WTC11 (cell line): Measurements from ENCODE around the gene ZNF628. TPM values are rescaled to one million over a fixed set of nuclear protein-coding genes. Genes with fewer than 3 reads are reported as not detected.

Experiments used
- ATAC-seq: fragments of 200-7000 bp; cut with Tn5 transposase; 2 replicates; pipeline ENCODE4 v1.10.0; 2021; ENCODE audit warnings: mild to moderate bottlenecking, moderate library complexity
- CTCF ChIA-PET: fragments of 300-600 bp; sonication (Branson Sonifier 250); formaldehyde crosslinking; loops from one replicate; lab custom pipeline; 2021; ENCODE audit warnings: antibody characterized with exemption; lab: Charles Lee
- POLR2A ChIA-PET: fragments of 350-600 bp; sonication (Branson Sonifier 250); formaldehyde crosslinking; loops from one replicate; lab custom pipeline; 2021; ENCODE audit warnings: antibody characterized with exemption; lab: Charles Lee
- DNase-seq: peaks from one replicate; pipeline ENCODE4 v3.0.0; 2021; ENCODE audit warnings: low spot score
- H3K27ac Mint-ChIP-seq: 2 replicates; pipeline ENCODE4 v1.8.0; 2021; ENCODE audit warnings: mixed read lengths
- H3K27me3 Mint-ChIP-seq: 2 replicates; pipeline ENCODE4 v1.8.0; 2021; ENCODE audit warnings: low read depth, mild to moderate bottlenecking, moderate library complexity, mixed read lengths
- H3K36me3 Mint-ChIP-seq: 2 replicates; pipeline ENCODE4 v1.8.0; 2021; ENCODE audit warnings: mixed read lengths
- H3K4me1 Mint-ChIP-seq: 2 replicates; pipeline ENCODE4 v1.8.0; 2022; ENCODE audit warnings: mixed read lengths
- H3K4me3 Mint-ChIP-seq: 2 replicates; pipeline ENCODE4 v1.8.0; 2021; ENCODE audit warnings: mild to moderate bottlenecking, moderate library complexity, mixed read lengths
- H3K9me3 Mint-ChIP-seq: 2 replicates; pipeline ENCODE4 v1.8.0; 2021; ENCODE audit warnings: mixed read lengths
- ATF3 ChIP-seq: sonication (generic); formaldehyde crosslinking; conservative IDR thresholded peaks from 2 replicates; pipeline ENCODE4 v1.8.1; 2022; ENCODE audit warnings: mild to moderate bottlenecking, missing genetic modification reagents
- CREB1 ChIP-seq: sonication (generic); formaldehyde crosslinking; IDR thresholded peaks from 2 replicates; pipeline ENCODE4 v1.8.0; 2023; ENCODE audit warnings: mild to moderate bottlenecking, missing genetic modification reagents
- EMX1 ChIP-seq: fragments of 250-450 bp; sonication (Bioruptor Pico); IDR thresholded peaks from 2 replicates; pipeline ENCODE4 v1.8.0; 2021; ENCODE audit warnings: mild to moderate bottlenecking
- FOXK1 ChIP-seq: sonication (generic); formaldehyde crosslinking; IDR thresholded peaks from 2 replicates; pipeline ENCODE4 v1.8.0; 2022; ENCODE audit warnings: mild to moderate bottlenecking, moderate library complexity, missing genetic modification reagents
- FOXP1 ChIP-seq: sonication (generic); formaldehyde crosslinking; IDR thresholded peaks from 2 replicates; pipeline ENCODE4 v1.8.0; 2022; ENCODE audit warnings: missing genetic modification reagents, mild to moderate bottlenecking, moderate library complexity, borderline replicate concordance
- GRHL2 ChIP-seq: fragments of 250-450 bp; sonication (Bioruptor Pico); IDR thresholded peaks from 2 replicates; pipeline ENCODE4 v1.8.0; 2022; ENCODE audit warnings: mild to moderate bottlenecking, moderate library complexity; ENCODE audit not compliant: insufficient replicate concordance, severe bottlenecking
- KAT7 ChIP-seq: sonication (generic); formaldehyde crosslinking; IDR thresholded peaks from 2 replicates; pipeline ENCODE4 v1.8.1; 2023; ENCODE audit warnings: missing genetic modification reagents, mild to moderate bottlenecking, borderline replicate concordance
- NFATC4 ChIP-seq: fragments of 250-450 bp; sonication (Bioruptor Pico); IDR thresholded peaks from 2 replicates; pipeline ENCODE4 v1.9.0; 2021; ENCODE audit warnings: mild to moderate bottlenecking
- NR1H2 ChIP-seq: sonication (generic); formaldehyde crosslinking; IDR thresholded peaks from 2 replicates; pipeline ENCODE4 v1.9.0; 2021; ENCODE audit warnings: mild to moderate bottlenecking, moderate library complexity, missing genetic modification reagents
- PRDM15 ChIP-seq: sonication (generic); formaldehyde crosslinking; IDR thresholded peaks from 2 replicates; pipeline ENCODE4 v1.8.0; 2022; ENCODE audit warnings: missing genetic modification reagents
- RELA ChIP-seq: sonication (generic); formaldehyde crosslinking; IDR thresholded peaks from 2 replicates; pipeline ENCODE4 v1.8.1; 2022; ENCODE audit warnings: missing genetic modification reagents, mild to moderate bottlenecking, borderline replicate concordance
- SMAD3 ChIP-seq: sonication (generic); formaldehyde crosslinking; IDR thresholded peaks from 2 replicates; pipeline ENCODE4 v1.8.0; 2022; ENCODE audit warnings: missing genetic modification reagents, mild to moderate bottlenecking, borderline replicate concordance
- TEAD1 ChIP-seq: sonication (generic); formaldehyde crosslinking; IDR thresholded peaks from 2 replicates; pipeline ENCODE4 v1.8.0; 2022; ENCODE audit warnings: mild to moderate bottlenecking, missing genetic modification reagents
- ZNF121 ChIP-seq: sonication (generic); formaldehyde crosslinking; IDR thresholded peaks from 2 replicates; pipeline ENCODE4 v1.8.0; 2023; ENCODE audit warnings: missing genetic modification reagents
- ZNF317 ChIP-seq: sonication (generic); formaldehyde crosslinking; IDR thresholded peaks from 2 replicates; pipeline ENCODE4 v1.8.1; 2023; ENCODE audit warnings: low read depth, mild to moderate bottlenecking, moderate library complexity, missing genetic modification reagents, borderline replicate concordance
- total RNA-seq: library from RNA; stranded (reverse); gene quantifications from 3 replicates; pipeline ENCODE4 v1.2.3, GENCODE V29; 2021
- TF ChIP-seq, protein P1 (sequence below): sonication (generic); formaldehyde crosslinking; IDR thresholded peaks from 2 replicates; pipeline ENCODE4 v1.8.1; 2023; ENCODE audit warnings: mild to moderate bottlenecking, missing genetic modification reagents, moderate library complexity
- TF ChIP-seq, protein P2 (sequence below): fragments of 250-450 bp; sonication (Bioruptor Pico); IDR thresholded peaks from 2 replicates; pipeline ENCODE4 v1.8.0; 2021; ENCODE audit warnings: mild to moderate bottlenecking
- TF ChIP-seq, protein P3 (sequence below): fragments of 250-450 bp; sonication (Bioruptor Pico); IDR thresholded peaks from 2 replicates; pipeline ENCODE4 v1.9.0; 2021; ENCODE audit warnings: moderate library complexity, mild to moderate bottlenecking, inconsistent platforms, borderline replicate concordance
- TF ChIP-seq, protein P4 (sequence below): sonication (generic); formaldehyde crosslinking; IDR thresholded peaks from 2 replicates; pipeline ENCODE4 v1.8.1; 2022; ENCODE audit warnings: low read depth, missing genetic modification reagents, borderline replicate concordance

Gene ZNF628
- total RNA-seq, 1 experiment from 2014 or later = 23.6 TPM

GRCh38 chr19:55502197-55502952, 26.0 kb downstream of the ZNF628 start:
- Mint-ChIP-seq H3K4me3 (no peak overlapping the region), H3K4me1 (no peaks in the 10 kb centered on the region), H3K27ac (no peak overlapping the region), H3K9me3 (peaks cover 19% of the 10 kb centered on the region), H3K36me3 (peaks cover 7% of the 10 kb centered on the region), H3K27me3 (peaks cover 88% of the 10 kb centered on the region)
- POLR2A ChIA-PET = no interaction called here
- CTCF ChIA-PET = interaction anchor here (1.6 kb wide), 1 partner anchor 35 kb away, joined by 8 read pairs; no protein-coding TSS in a partner anchor
- DNase-seq (no peak), ATAC-seq (no peak)
- TF ChIP-seq, protein P1, sequence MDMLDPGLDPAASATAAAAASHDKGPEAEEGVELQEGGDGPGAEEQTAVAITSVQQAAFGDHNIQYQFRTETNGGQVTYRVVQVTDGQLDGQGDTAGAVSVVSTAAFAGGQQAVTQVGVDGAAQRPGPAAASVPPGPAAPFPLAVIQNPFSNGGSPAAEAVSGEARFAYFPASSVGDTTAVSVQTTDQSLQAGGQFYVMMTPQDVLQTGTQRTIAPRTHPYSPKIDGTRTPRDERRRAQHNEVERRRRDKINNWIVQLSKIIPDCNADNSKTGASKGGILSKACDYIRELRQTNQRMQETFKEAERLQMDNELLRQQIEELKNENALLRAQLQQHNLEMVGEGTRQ (CRISPR knock-in tag) = no peak
- TF ChIP-seq ZNF121 (CRISPR knock-in tag) = peak; percentile 62; the same call in 1 of the 2 replicates

DNA sequence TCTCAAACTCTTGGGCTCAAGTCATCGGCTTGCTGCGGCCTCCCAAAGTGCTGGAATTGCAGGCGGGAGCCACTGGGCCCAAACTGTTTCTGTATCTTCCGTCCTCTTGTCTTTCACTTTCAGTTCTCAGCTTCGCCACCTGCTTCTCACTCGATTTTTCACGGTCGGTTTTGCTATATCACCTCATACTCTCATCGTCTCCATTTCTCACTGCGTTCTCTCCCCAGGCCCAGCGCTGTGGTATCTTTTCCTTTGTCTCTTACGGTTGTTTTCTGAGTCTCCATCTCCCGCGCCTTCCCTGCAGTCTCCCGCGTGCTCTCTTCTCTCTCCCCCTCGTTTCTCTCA, 26.7 kb downstream of the ZNF628 start:
- CTCF ChIA-PET = interaction anchor here (0.7 to 2.9 kb wide), 20 partner anchors 15 to 362 kb away, joined by 3 to 96 read pairs (median 10); partner anchors contain the start of genes DNAAF3, FIZ1, ISOC2 and NAT14
- POLR2A ChIA-PET = no interaction called here
- H3K27me3 Mint-ChIP-seq = peaks cover 88% of the 10 kb centered on the region

DNA sequence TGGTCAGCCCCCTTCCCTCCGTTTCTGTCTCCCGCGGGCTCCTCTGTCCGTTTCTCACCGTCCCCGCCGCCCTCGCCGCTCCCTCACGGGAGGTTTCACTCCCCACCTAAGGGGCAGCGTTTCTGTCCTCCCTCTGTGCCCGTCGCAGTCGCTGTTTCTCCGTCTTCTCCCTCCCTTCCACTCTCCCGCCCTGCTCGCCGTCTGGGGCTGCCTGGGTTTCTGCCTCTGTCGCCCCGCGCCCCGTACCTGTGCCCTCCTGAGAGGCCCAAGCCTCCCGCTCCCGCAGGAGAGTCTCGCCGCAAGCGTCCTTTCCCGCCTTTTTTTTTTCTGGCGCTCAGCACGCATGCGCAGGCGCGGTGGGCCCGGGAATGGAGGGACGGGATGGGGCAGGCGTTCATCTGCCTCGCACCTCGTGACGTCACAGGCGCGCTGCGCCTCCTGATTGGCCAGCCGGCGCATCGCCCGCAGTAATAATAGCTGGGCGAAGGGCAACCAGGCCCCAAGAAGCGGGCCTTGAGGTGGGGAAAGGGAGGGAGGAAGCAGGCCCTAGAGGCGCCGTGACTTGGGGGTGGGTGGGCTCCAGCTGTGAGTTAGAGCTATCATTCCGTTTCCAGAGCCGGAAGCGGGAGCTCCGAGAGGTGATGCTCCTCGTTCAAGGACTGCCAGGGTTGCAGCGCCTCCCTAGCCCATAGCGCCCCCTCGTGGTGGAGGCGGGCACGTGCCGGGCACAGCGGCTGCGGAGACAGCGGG, 27.3 kb downstream of the ZNF628 start:
- Mint-ChIP-seq H3K9me3 (peaks cover 19% of the 10 kb centered on the region), H3K4me1 (no peaks in the 10 kb centered on the region), H3K4me3 (no peak overlapping the region), H3K27me3 (peaks cover 86% of the 10 kb centered on the region), H3K27ac (no peak overlapping the region), H3K36me3 (peaks cover 7% of the 10 kb centered on the region)
- peak; percentile 96 for DNase-seq
- ChIA-PET POLR2A (interaction anchor here (0.5 to 1.3 kb wide), 4 partner anchors 17 to 1082 kb away, joined by 3 to 5 read pairs (median 4); partner anchors contain the start of gene ISOC2), CTCF (interaction anchor here (0.5 to 2.9 kb wide), 63 partner anchors 8 to 1311 kb away, joined by 3 to 96 read pairs (median 5); partner anchors contain the start of genes C19orf85, DNAAF3, FIZ1 and ISOC2)
- peak; percentile 94 for ATAC-seq
- TF ChIP-seq CREB1 (CRISPR knock-in tag) = peak; percentile 99
- TF ChIP-seq, protein P2, sequence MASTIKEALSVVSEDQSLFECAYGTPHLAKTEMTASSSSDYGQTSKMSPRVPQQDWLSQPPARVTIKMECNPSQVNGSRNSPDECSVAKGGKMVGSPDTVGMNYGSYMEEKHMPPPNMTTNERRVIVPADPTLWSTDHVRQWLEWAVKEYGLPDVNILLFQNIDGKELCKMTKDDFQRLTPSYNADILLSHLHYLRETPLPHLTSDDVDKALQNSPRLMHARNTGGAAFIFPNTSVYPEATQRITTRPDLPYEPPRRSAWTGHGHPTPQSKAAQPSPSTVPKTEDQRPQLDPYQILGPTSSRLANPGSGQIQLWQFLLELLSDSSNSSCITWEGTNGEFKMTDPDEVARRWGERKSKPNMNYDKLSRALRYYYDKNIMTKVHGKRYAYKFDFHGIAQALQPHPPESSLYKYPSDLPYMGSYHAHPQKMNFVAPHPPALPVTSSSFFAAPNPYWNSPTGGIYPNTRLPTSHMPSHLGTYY (CRISPR knock-in tag) = no peak
- TF ChIP-seq GRHL2 = no peak
- TF ChIP-seq, protein P3, sequence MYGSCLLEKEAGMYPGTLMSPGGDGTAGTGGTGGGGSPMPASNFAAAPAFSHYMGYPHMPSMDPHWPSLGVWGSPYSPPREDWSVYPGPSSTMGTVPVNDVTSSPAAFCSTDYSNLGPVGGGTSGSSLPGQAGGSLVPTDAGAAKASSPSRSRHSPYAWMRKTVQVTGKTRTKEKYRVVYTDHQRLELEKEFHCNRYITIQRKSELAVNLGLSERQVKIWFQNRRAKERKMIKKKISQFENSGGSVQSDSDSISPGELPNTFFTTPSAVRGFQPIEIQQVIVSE = no peak
- no peak for TF ChIP-seq NFATC4 (CRISPR knock-in tag)
- TF ChIP-seq ZNF317 = peak; percentile 80
- TF ChIP-seq, protein P4, sequence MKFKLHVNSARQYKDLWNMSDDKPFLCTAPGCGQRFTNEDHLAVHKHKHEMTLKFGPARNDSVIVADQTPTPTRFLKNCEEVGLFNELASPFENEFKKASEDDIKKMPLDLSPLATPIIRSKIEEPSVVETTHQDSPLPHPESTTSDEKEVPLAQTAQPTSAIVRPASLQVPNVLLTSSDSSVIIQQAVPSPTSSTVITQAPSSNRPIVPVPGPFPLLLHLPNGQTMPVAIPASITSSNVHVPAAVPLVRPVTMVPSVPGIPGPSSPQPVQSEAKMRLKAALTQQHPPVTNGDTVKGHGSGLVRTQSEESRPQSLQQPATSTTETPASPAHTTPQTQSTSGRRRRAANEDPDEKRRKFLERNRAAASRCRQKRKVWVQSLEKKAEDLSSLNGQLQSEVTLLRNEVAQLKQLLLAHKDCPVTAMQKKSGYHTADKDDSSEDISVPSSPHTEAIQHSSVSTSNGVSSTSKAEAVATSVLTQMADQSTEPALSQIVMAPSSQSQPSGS = peak; percentile 96
- peak; percentile 99 for TF ChIP-seq FOXK1 (CRISPR knock-in tag)

More for the DNA sequence above, 26.7 kb downstream of the ZNF628 start:
- Mint-ChIP-seq H3K4me1 (no peaks in the 10 kb centered on the region), H3K36me3 (peaks cover 7% of the 10 kb centered on the region), H3K9me3 (peaks cover 19% of the 10 kb centered on the region), H3K27ac (no peak overlapping the region), H3K4me3 (no peak overlapping the region)
- DNase-seq (no peak), ATAC-seq (no peak)
- no peak for TF ChIP-seq FOXP1 (CRISPR knock-in tag)
- no peak for TF ChIP-seq EMX1
- TF ChIP-seq NR1H2 (CRISPR knock-in tag) = no peak
- TF ChIP-seq PRDM15 = no peak
- TF ChIP-seq SMAD3 (CRISPR knock-in tag) = no peak
- no peak for TF ChIP-seq TEAD1 (CRISPR knock-in tag)
- no peak for TF ChIP-seq KAT7 (CRISPR knock-in tag)
- TF ChIP-seq ATF3 (CRISPR knock-in tag) = no peak
- no peak for TF ChIP-seq RELA (CRISPR knock-in tag)
